Thyroid gland (tissue), 4 donors: ENCODE results near the gene MAD1L1. TPM values are rescaled to one million over a fixed set of nuclear protein-coding genes. Genes with fewer than 3 reads are reported as not detected.

Source experiments
- DNase-seq, 2 donors: peaks; one replicate each; pipeline ENCODE4 v3.0.0-alpha.2; 2019
- H3K27ac ChIP-seq, 3 donors: fragments of 200-600 bp; sonication (generic); 1 replicate in 2 of 3; 2 replicates in 1 of 3; pipeline ENCODE4 v1.5.1; 2016 to 2019; ENCODE audit warnings: mild to moderate bottlenecking in 1 of 3, moderate library complexity in 1 of 3
- H3K27me3 ChIP-seq: fragments of 200-600 bp; sonication (generic); one replicate; pipeline ENCODE4 v1.5.1; 2019
- H3K36me3 ChIP-seq, 2 donors: fragments of 200-600 bp; sonication (generic); one replicate each; pipeline ENCODE4 v1.5.1; 2016 to 2019
- H3K4me1 ChIP-seq, 2 donors: fragments of 200-600 bp; sonication (generic); one replicate each; pipeline ENCODE4 v1.5.1; 2017 to 2019
- H3K4me3 ChIP-seq, 3 donors: fragments of 200-600 bp; sonication (generic); replicated peaks in 1 of 3; 1 replicate in 2 of 3; 2 replicates in 1 of 3; pipeline ENCODE4 v1.5.1; 2016; ENCODE audit warnings: mild to moderate bottlenecking in 1 of 3
- H3K9me3 ChIP-seq: fragments of 200-600 bp; sonication (generic); one replicate; pipeline ENCODE4 v1.5.1; 2017
- CTCF ChIP-seq, 6 experiments: fragments of 200-600 bp in 3 of 6; fragments of 450-650 bp in 3 of 6; sonication (generic) in 3 of 6; IDR thresholded peaks; one replicate each; pipeline ENCODE4 v1.5.1; 2016 to 2019; ENCODE audit warnings: antibody characterized with exemption in 6 of 6, mild to moderate bottlenecking in 2 of 6, inconsistent platforms in 1 of 6, moderate library complexity in 1 of 6
- POLR2A ChIP-seq, 2 donors: fragments of 450-650 bp; IDR thresholded peaks; one replicate each; pipeline ENCODE4 v1.6.1; 2017; ENCODE audit warnings: antibody characterized with exemption in 2 of 2, mild to moderate bottlenecking in 2 of 2, moderate library complexity in 1 of 2
- WGBS, 2 donors: methylation state at CpG; one replicate each; pipeline ENCODE4 v1.1.5; 2017; 5-methylcytosine and 5-hydroxymethylcytosine counted together
- intact Hi-C: fragments of 100-400 bp; cut with DNase I; formaldehyde crosslinking; loops from one replicate; pipeline ENCODE4 v1.15.1; 2023
- total RNA-seq, 4 donors: library from RNA; depleted of rRNA; stranded (reverse); fragments of >200 nt; gene quantifications; one replicate each; pipeline ENCODE4 v1.2.3, GENCODE V29; 2016

The MAD1L1 gene
- total RNA-seq, 4 donors from 2014 or later: 27.4 to 38.6 (median 33.9) TPM

- H3K9me3 ChIP-seq: no peaks in the 10 kb centered on the region
- intact Hi-C loops: no loop called here
- H3K4me1 ChIP-seq: no peaks in the 10 kb centered on the region
- TF ChIP-seq POLR2A (IDR thresholded peaks at IDR 0.05) (no peak), CTCF (IDR thresholded peaks at IDR 0.05) (no peak)
- 94 to 98% methylated on average over 16 to 17 of the region's 18 CpGs for WGBS, 2 donors
- no peak overlapping the region for H3K4me3 ChIP-seq
- no peaks in the 10 kb centered on the region for H3K36me3 ChIP-seq
- no peaks in the 10 kb centered on the region for H3K27me3 ChIP-seq
- DNase-seq: no peak
- no peak overlapping the region for H3K27ac ChIP-seq
Observed at GRCh38 chr7:2084331-2084730, 148.4 kb downstream of the MAD1L1 start.

- TF ChIP-seq POLR2A (IDR thresholded peaks at IDR 0.05): no peak
- no peak for TF ChIP-seq CTCF (IDR thresholded peaks at IDR 0.05)
- Histone ChIP-seq H3K4me1 (no peaks in the 10 kb centered on the region), H3K9me3 (no peaks in the 10 kb centered on the region), H3K27me3 (no peaks in the 10 kb centered on the region), H3K27ac (no peak overlapping the region), H3K4me3 (no peak overlapping the region), H3K36me3 (no peaks in the 10 kb centered on the region)
- DNase-seq: no peak
- WGBS, 2 donors: 92 to 94% methylated on average over 17 of the region's 17 CpGs
- intact Hi-C loops: no loop called here
Observed at GRCh38 chr7:2083362-2083761, 149.4 kb downstream of the MAD1L1 start.

- WGBS, 2 donors: 82% methylated on average over 30 of the region's 31 CpGs
- Histone ChIP-seq H3K4me1 (no peaks in the 10 kb centered on the region), H3K4me3 (no peak overlapping the region), H3K27me3 (no peaks in the 10 kb centered on the region), H3K9me3 (no peaks in the 10 kb centered on the region), H3K36me3 (no peaks in the 10 kb centered on the region), H3K27ac (no peak overlapping the region)
- TF ChIP-seq CTCF (IDR thresholded peaks at IDR 0.05): no peak
- no peak for TF ChIP-seq POLR2A (IDR thresholded peaks at IDR 0.05)
- no peak for DNase-seq
- intact Hi-C loops: no loop called here
Observed at GRCh38 chr7:2082139-2082998, 150.4 kb downstream of the MAD1L1 start.

- no peaks in the 10 kb centered on the region for H3K36me3 ChIP-seq
- no peak overlapping the region for H3K4me3 ChIP-seq
- H3K27ac ChIP-seq: no peak overlapping the region
- H3K27me3 ChIP-seq: no peaks in the 10 kb centered on the region
- H3K9me3 ChIP-seq: no peaks in the 10 kb centered on the region
- no peak for DNase-seq
- WGBS, 2 donors: 87 to 91% methylated on average over 23 to 24 of the region's 24 CpGs
- no peaks in the 10 kb centered on the region for H3K4me1 ChIP-seq
- intact Hi-C loops: no loop called here
- no peak for TF ChIP-seq CTCF (IDR thresholded peaks at IDR 0.05)
- no peak for TF ChIP-seq POLR2A (IDR thresholded peaks at IDR 0.05)
Observed at GRCh38 chr7:2081526-2082135, 151.1 kb downstream of the MAD1L1 start.

GRCh38 chr7:2080477-2080876 is 152.3 kb downstream of the MAD1L1 start:
- TF ChIP-seq CTCF (IDR thresholded peaks at IDR 0.05) (no peak), POLR2A (IDR thresholded peaks at IDR 0.05) (no peak)
- Histone ChIP-seq H3K4me3 (no peak overlapping the region), H3K27ac (no peak overlapping the region), H3K4me1 (no peaks in the 10 kb centered on the region), H3K27me3 (no peaks in the 10 kb centered on the region), H3K36me3 (no peaks in the 10 kb centered on the region), H3K9me3 (no peaks in the 10 kb centered on the region)
- DNase-seq: no peak
- intact Hi-C loops: no loop called here
- 93 to 95% methylated on average over 6 to 12 of the region's 14 CpGs for WGBS, 2 donors
